GM19043 (cell line): ENCODE results near the gene PEX5.
"Not testable (repeated sequence)": the region's sequence is repeated elsewhere in the genome, so short reads cannot be mapped to it uniquely, and the experiment has no call there.

ENCODE experiments used
- ATAC-seq: cut with Tn5 transposase; IDR thresholded peaks from one replicate; pipeline ENCODE4 v1.9.1; 2021; ENCODE audit warnings: low read depth; ENCODE audit not compliant: unreplicated experiment

The PEX5 gene

GRCh38 chr12:7209958-7210357 is 20.5 kb downstream of the PEX5 start:
- ATAC-seq = no peak

DNA sequence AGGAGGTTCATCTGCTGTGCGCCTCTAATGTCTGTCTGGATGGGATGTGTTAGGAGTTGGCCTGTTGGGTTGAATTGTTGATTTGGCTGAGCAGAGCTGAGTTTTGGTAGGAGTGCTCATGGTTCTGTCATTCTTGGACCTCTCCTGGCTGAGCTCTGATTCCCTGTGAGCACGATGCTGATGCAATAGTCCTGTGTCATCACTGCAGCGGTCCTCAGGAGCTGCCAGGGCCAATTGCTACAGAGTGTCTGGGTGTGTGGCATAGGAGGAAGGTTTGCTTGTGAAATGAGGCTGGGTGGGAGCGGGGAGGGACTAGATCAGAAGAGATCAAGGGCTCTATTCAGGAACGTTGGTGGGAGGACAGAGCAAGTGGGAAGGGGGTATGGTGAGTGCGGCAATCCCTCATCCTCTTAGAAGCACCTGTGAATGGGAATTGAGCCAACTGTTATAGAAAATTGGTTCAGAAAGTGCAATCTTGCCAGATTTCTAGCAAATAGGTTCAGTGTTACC is 21.2 kb downstream of the PEX5 start:
- no peak for ATAC-seq

DNA sequence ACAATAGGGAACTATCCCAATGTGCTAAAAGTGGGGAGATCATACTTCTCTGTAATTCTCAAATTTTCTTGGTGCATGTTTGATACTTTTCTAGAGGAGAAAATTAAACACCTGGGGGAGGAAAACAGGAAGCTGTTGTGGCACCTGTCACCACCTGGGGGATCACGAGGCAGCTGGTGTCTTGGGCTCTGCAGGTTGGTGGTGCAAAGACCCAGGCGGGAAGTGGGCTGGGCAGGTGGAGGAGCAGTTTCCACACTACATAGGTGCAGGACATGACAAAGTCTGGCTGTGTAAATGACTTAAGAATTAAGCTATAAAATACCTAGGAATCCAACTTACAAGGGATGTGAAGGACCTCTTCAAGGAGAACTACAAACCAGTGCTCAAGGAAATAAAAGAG is 23.2 kb downstream of the PEX5 start:
- ATAC-seq = no peak

DNA sequence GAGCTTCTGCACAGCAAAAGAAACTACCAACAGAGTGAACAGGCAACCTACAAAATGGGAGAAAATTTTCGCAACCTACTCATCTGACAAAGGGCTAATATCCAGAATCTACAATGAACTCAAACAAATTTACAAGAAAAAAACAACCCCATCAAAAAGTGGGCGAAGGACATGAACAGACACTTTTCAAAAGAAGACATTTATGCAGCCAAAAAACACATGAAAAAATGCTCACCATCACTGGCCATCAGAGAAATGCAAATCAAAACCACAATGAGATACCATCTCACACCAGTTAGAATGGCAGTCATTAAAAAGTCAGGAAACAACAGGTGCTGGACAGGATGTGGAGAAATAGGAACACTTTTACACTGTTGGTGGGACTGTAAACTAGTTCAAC is 24.3 kb downstream of the PEX5 start:
- not testable (repeated sequence) for ATAC-seq

DNA sequence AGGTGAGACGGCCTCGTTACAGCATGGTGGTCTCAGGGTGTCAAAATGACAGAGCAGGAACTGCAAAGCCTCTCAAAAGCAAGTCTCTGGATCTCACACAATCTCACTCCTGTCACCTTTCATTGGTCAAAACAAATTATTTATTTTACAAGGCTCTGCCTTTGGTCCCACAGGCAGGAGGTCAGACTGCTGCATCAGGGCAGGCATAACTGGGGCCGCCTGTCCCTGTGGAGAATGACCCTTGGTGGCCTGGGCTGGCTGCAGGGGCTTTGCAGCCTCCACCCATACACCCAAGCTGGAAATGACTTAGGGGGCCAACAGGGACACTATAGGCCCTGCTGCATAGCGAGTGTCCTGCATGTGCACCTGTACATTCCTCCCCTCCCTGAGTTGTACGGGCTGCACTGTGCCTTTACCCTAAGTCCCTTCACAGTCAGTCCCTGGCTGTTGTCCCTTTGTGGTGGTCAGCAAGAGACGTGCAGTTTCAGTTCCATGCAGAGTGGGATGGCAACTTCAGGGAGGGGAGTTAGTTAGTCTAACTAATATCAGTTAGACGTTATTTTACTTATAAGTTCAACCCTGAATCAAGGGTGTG is 28.1 kb downstream of the PEX5 start:
- ATAC-seq = no peak

DNA sequence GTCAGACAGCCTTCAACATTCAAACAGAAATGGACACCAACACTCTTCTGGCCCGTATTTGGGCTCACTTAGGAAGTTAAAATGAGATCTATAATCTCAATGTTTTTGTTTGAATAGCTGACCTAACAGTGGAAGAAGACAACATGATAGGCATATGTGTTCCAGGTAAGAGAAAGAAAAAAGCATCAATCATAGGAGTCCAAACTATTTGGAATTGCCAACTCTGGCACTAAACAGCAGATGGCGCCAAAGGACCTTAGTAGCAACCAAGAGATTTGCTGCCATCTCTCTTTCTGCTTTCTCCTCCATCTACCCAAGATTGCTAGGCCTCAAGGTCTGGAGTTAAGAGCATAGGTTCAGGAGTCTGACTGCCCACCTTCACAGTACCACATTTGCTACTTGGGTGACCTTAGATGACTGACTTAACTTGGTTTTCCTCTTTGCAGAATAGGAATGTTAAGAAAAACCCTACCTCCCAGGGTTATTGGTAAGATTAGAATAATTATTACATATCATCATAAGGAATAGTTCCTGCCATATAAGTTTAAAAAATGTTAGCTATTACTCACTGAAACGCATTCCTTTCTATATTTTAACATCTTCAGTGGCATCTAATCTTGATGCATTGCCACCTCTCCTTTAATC is 30.2 kb downstream of the PEX5 start:
- ATAC-seq = no peak

GRCh38 chr12:7221486-7221885 is 32.0 kb downstream of the PEX5 start:
- ATAC-seq = no peak

GRCh38 chr12:7229741-7230140 is 40.3 kb downstream of the PEX5 start:
- ATAC-seq = no peak

DNA sequence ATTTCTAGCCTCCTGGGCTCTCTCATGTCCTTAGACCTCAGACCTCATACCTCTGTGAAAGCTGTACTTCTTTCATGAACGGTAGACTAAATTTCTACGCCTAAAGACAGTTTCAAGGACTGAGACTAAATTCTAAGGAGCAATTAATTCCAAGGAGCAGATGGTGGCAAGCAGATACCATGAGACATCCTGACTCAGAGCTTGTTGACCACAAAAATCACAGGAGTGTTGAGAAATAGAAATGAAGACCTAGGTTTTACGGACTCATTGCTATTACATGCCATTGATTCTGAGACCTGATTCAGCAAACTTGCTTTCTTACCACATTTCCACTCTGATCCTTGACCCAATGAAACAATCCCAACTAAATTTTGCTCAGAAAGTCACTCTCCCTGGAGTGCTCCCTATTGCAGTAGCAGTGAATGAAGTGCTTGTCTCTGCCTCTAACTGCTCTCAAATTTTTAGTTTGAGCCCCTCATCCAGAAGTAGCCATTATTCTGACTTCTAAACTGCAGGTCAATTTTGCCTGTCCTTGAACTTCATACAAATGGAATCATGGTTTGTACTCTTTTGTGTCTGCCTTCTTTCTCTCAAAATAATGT is 52.0 kb downstream of the PEX5 start:
- no peak for ATAC-seq

DNA sequence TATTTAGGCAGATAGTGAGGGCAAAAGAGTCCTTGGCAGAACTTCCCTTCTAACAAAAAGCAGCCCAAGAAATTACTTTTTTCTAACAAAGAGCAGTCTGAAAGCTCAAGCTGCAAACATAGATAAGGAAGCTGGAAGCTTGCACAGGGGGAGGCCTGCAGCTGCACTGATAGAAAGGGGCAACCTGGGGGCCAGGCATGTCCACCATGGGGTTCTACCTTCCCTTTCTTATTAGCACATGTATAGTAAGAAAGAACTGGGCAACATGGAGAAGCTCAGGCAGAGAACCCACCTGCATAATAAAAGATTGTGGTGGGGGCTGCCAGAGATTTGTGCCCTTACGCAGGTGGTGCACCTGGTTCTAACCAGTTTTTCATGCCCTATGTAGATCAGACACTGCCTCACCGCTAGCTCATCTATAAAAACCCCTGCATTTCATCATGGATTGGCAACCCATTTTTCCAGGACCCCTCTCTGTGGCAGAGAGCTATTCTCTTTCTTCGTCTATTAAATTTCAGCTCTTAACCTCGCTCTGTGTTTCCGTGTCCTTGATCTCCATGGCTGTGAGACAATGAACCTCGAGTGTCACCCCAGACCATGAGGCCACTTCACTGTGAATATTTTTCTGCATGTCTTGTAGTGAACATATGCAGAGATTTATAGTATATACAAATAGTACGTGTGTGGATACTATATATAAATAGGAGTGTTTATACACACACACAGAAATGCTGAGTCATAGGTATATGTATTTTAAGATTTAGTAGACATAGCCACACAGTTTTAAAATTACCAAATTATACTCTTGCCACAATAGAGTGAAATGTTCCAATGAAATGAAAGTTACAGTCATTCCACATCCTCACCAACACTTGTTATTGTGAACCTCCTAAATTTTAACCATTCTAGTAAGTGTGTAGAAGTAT is 53.0 kb downstream of the PEX5 start:
- ATAC-seq = no peak

DNA sequence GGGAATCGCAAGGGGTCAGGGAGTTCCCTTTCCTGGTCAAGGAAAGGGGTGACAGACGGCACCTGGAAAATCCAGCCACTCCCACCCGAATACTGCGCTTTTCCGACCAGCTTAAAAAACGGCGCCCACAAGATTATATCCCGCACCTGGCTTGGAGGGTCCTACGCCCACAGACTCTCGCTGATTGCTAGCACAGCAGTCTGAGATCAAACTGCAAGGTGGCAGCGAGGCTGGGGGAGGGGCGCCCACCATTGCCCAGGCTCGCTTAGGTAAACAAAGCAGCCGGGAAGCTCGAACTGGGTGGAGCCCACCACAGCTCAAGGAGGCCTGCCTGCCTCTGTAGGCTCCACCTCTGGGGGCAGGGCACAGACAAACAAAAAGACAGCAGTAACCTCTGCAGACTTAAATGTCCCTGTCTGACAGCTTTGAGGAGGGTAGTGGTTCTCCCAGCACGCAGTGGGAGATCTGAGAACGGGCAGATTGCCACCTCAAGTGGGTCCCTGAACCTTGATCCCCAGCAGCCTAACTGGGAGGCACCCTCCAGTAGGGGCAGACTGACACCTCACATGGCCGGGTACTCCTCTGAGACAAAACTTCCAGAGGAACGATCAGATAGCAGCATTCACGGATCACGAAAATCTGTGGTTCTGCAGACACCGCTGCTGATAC is 62.0 kb downstream of the PEX5 start:
- not testable (repeated sequence) for ATAC-seq

DNA sequence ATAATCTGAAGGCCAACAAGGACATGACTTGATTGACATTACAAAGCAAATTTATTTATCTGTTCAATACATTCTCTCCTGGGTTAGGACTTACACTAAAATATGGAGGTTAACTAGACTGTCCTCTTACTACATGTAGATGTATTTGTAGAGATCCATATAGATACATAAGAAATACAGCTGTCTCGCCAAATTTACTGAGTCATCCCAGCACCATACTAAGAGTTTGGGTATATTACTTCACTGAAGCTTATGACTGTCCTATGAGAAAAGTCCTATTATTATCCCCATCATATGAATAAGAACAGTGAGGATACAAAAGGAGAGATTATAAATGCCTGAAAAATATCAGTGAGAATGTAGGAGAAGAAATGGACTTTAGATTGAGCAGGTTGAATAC is 69.6 kb downstream of the PEX5 start:
- ATAC-seq = no peak
